WTC11 (cell line): ENCODE data around the gene CIC. TPM values are rescaled to one million over a fixed set of nuclear protein-coding genes. Genes with fewer than 3 reads are reported as not detected.

Experiments used
- ATAC-seq: fragments of 200-7000 bp; cut with Tn5 transposase; 2 replicates; pipeline ENCODE4 v1.10.0; 2021; ENCODE audit warnings: mild to moderate bottlenecking, moderate library complexity
- CTCF ChIA-PET: fragments of 300-600 bp; sonication (Branson Sonifier 250); formaldehyde crosslinking; loops from one replicate; lab custom pipeline; 2021; ENCODE audit warnings: antibody characterized with exemption; lab: Charles Lee
- POLR2A ChIA-PET: fragments of 350-600 bp; sonication (Branson Sonifier 250); formaldehyde crosslinking; loops from one replicate; lab custom pipeline; 2021; ENCODE audit warnings: antibody characterized with exemption; lab: Charles Lee
- DNase-seq: peaks from one replicate; pipeline ENCODE4 v3.0.0; 2021; ENCODE audit warnings: low spot score
- H3K27ac Mint-ChIP-seq: 2 replicates; pipeline ENCODE4 v1.8.0; 2021; ENCODE audit warnings: mixed read lengths
- H3K27me3 Mint-ChIP-seq: 2 replicates; pipeline ENCODE4 v1.8.0; 2021; ENCODE audit warnings: low read depth, mild to moderate bottlenecking, moderate library complexity, mixed read lengths
- H3K36me3 Mint-ChIP-seq: 2 replicates; pipeline ENCODE4 v1.8.0; 2021; ENCODE audit warnings: mixed read lengths
- H3K4me1 Mint-ChIP-seq: 2 replicates; pipeline ENCODE4 v1.8.0; 2022; ENCODE audit warnings: mixed read lengths
- H3K4me3 Mint-ChIP-seq: 2 replicates; pipeline ENCODE4 v1.8.0; 2021; ENCODE audit warnings: mild to moderate bottlenecking, moderate library complexity, mixed read lengths
- H3K9me3 Mint-ChIP-seq: 2 replicates; pipeline ENCODE4 v1.8.0; 2021; ENCODE audit warnings: mixed read lengths
- AFF4 ChIP-seq: sonication (generic); formaldehyde crosslinking; IDR thresholded peaks from 2 replicates; pipeline ENCODE4 v1.8.1; 2023; ENCODE audit warnings: mild to moderate bottlenecking, missing genetic modification reagents, borderline replicate concordance
- CBFB ChIP-seq: sonication (generic); formaldehyde crosslinking; IDR thresholded peaks from 2 replicates; pipeline ENCODE4 v1.8.1; 2022; ENCODE audit warnings: mild to moderate bottlenecking, low read depth, missing genetic modification reagents
- ETV6 ChIP-seq: sonication (generic); formaldehyde crosslinking; IDR thresholded peaks from 2 replicates; pipeline ENCODE4 v1.8.1; 2022; ENCODE audit warnings: mild to moderate bottlenecking, missing genetic modification reagents
- FOXK1 ChIP-seq: sonication (generic); formaldehyde crosslinking; IDR thresholded peaks from 2 replicates; pipeline ENCODE4 v1.8.0; 2022; ENCODE audit warnings: mild to moderate bottlenecking, moderate library complexity, missing genetic modification reagents
- GTF2I ChIP-seq: fragments of 250-450 bp; sonication (Bioruptor Pico); conservative IDR thresholded peaks from 2 replicates; pipeline ENCODE4 v1.4.0; 2021; ENCODE audit warnings: mild to moderate bottlenecking
- HMGA2 ChIP-seq: fragments of 250-450 bp; sonication (Bioruptor Pico); IDR thresholded peaks from 2 replicates; pipeline ENCODE4 v1.4.0; 2021; ENCODE audit warnings: mild to moderate bottlenecking, moderate library complexity
- HMGXB4 ChIP-seq: sonication (generic); formaldehyde crosslinking; IDR thresholded peaks from 2 replicates; pipeline ENCODE4 v1.8.1; 2023; ENCODE audit warnings: mild to moderate bottlenecking, moderate library complexity, missing genetic modification reagents
- JUN ChIP-seq: sonication (generic); formaldehyde crosslinking; IDR thresholded peaks from 2 replicates; pipeline ENCODE4 v1.8.0; 2023; ENCODE audit warnings: mild to moderate bottlenecking, missing genetic modification reagents
- SP1 ChIP-seq: sonication (generic); formaldehyde crosslinking; conservative IDR thresholded peaks from 2 replicates; pipeline ENCODE4 v1.8.1; 2022; ENCODE audit warnings: missing genetic modification reagents
- ZBTB43 ChIP-seq: sonication (generic); formaldehyde crosslinking; IDR thresholded peaks from 2 replicates; pipeline ENCODE4 v1.8.1; 2023; ENCODE audit warnings: mild to moderate bottlenecking, missing genetic modification reagents
- ZNF281 ChIP-seq: sonication (generic); formaldehyde crosslinking; IDR thresholded peaks from 2 replicates; pipeline ENCODE4 v1.8.0; 2023; ENCODE audit warnings: mild to moderate bottlenecking, missing genetic modification reagents
- ZNF416 ChIP-seq: fragments of 250-450 bp; sonication (Bioruptor Pico); IDR thresholded peaks from 2 replicates; pipeline ENCODE4 v1.9.0; 2021; ENCODE audit warnings: mild to moderate bottlenecking, inconsistent platforms
- total RNA-seq: library from RNA; stranded (reverse); gene quantifications from 3 replicates; pipeline ENCODE4 v1.2.3, GENCODE V29; 2021
- TF ChIP-seq, protein P1 (sequence below): fragments of 250-450 bp; sonication (Bioruptor Pico); IDR thresholded peaks from 2 replicates; pipeline ENCODE4 v1.9.0; 2021; ENCODE audit warnings: mild to moderate bottlenecking
- TF ChIP-seq, protein P2 (sequence below): sonication (generic); formaldehyde crosslinking; IDR thresholded peaks from 2 replicates; pipeline ENCODE4 v1.8.1; 2023; ENCODE audit warnings: mild to moderate bottlenecking, missing genetic modification reagents, moderate library complexity

CIC gene
- total RNA-seq, 1 experiment from 2014 or later = 55.8 TPM

- TF ChIP-seq ZNF281 (CRISPR knock-in tag) (no peak), ZNF416 (CRISPR knock-in tag) (no peak), HMGA2 (CRISPR knock-in tag) (no peak), SP1 (no peak), AFF4 (CRISPR knock-in tag) (no peak), GTF2I (CRISPR knock-in tag) (no peak), ETV6 (CRISPR knock-in tag) (no peak)
- TF ChIP-seq, protein P1, sequence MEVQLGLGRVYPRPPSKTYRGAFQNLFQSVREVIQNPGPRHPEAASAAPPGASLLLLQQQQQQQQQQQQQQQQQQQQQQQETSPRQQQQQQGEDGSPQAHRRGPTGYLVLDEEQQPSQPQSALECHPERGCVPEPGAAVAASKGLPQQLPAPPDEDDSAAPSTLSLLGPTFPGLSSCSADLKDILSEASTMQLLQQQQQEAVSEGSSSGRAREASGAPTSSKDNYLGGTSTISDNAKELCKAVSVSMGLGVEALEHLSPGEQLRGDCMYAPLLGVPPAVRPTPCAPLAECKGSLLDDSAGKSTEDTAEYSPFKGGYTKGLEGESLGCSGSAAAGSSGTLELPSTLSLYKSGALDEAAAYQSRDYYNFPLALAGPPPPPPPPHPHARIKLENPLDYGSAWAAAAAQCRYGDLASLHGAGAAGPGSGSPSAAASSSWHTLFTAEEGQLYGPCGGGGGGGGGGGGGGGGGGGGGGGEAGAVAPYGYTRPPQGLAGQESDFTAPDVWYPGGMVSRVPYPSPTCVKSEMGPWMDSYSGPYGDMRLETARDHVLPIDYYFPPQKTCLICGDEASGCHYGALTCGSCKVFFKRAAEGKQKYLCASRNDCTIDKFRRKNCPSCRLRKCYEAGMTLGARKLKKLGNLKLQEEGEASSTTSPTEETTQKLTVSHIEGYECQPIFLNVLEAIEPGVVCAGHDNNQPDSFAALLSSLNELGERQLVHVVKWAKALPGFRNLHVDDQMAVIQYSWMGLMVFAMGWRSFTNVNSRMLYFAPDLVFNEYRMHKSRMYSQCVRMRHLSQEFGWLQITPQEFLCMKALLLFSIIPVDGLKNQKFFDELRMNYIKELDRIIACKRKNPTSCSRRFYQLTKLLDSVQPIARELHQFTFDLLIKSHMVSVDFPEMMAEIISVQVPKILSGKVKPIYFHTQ (CRISPR knock-in tag) = no peak
These were observed 20.5 kb downstream of the CIC start (continued) for GRCh38 chr19:42289556-42290041.

DNA sequence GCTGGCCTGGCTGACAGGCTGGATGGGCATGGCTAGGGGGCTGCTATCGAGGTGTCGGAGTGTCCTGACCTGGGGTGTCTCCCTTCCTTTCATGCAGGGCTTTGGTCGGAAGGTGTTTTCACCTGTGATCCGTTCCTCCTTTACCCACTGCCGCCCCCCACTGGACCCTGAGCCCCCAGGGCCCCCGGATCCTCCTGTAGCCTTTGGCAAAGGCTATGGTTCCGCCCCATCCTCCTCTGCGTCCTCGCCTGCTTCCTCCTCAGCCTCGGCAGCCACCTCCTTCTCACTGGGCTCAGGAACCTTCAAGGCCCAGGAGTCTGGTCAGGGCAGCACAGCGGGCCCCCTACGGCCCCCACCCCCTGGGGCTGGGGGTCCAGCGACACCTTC is 21.1 kb downstream of the CIC start:
- no peak overlapping the region for H3K27ac Mint-ChIP-seq
- no peak overlapping the region for H3K4me3 Mint-ChIP-seq
- H3K9me3 Mint-ChIP-seq = no peaks in the 10 kb centered on the region
- peaks cover 22% of the 10 kb centered on the region for H3K4me1 Mint-ChIP-seq
- no peaks in the 10 kb centered on the region for H3K27me3 Mint-ChIP-seq
- no peak for TF ChIP-seq HMGXB4 (CRISPR knock-in tag)
- TF ChIP-seq GTF2I (CRISPR knock-in tag) = no peak
- TF ChIP-seq, all 79 proteins: peak for 0
- POLR2A ChIA-PET = no interaction called here
- DNase-seq = no peak
- no peak for ATAC-seq
- H3K36me3 Mint-ChIP-seq = peaks cover 24% of the 10 kb centered on the region
- CTCF ChIA-PET = interaction anchor here (0.8 to 2.7 kb wide), 4 partner anchors 8 to 181 kb away, joined by 3 to 11 read pairs (median 4); no protein-coding TSS in a partner anchor

GRCh38 chr19:42290523-42291434 is 21.7 kb downstream of the CIC start:
- POLR2A ChIA-PET = interaction anchor here (0.7 kb wide), 1 partner anchor 1931 kb away, joined by 3 read pairs; no protein-coding TSS in a partner anchor
- DNase-seq = no peak
- CTCF ChIA-PET = interaction anchor here (0.8 to 2.7 kb wide), 4 partner anchors 9 to 182 kb away, joined by 3 to 11 read pairs (median 4); no protein-coding TSS in a partner anchor
- no peaks in the 10 kb centered on the region for H3K27me3 Mint-ChIP-seq
- no peak overlapping the region for H3K27ac Mint-ChIP-seq
- H3K9me3 Mint-ChIP-seq = no peaks in the 10 kb centered on the region
- peaks cover 24% of the 10 kb centered on the region for H3K36me3 Mint-ChIP-seq
- peaks cover 19% of the 10 kb centered on the region for H3K4me1 Mint-ChIP-seq
- H3K4me3 Mint-ChIP-seq = no peak overlapping the region
- no peak; the same call in 1 of the 2 replicates for ATAC-seq
- no peak for TF ChIP-seq CBFB (CRISPR knock-in tag)
- TF ChIP-seq FOXK1 (CRISPR knock-in tag) = no peak
- no peak for TF ChIP-seq JUN (CRISPR knock-in tag)
- no peak for TF ChIP-seq ZBTB43 (CRISPR knock-in tag)
- TF ChIP-seq, protein P2, sequence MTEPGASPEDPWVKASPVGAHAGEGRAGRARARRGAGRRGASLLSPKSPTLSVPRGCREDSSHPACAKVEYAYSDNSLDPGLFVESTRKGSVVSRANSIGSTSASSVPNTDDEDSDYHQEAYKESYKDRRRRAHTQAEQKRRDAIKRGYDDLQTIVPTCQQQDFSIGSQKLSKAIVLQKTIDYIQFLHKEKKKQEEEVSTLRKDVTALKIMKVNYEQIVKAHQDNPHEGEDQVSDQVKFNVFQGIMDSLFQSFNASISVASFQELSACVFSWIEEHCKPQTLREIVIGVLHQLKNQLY (CRISPR knock-in tag) = no peak
